ENCODE data around the gene C12orf54.
"Not testable (repeated sequence)": the region's sequence is repeated elsewhere in the genome, so short reads cannot be mapped to it uniquely, and the experiment has no call there.

C12orf54 gene

GRCh38 chr12:48482198-48482597, at the start of gene C12orf54:
C12orf54 (plus strand) TSS chr12:48482498; CDS start chr12:48483297, 799 bp downstream.
- DNase-seq: no peak

GRCh38 chr12:48434016-48434415, 48.3 kb upstream of the C12orf54 start:
- not testable (repeated sequence) for DNase-seq

- no peak for DNase-seq
These were observed 41.2 kb upstream of the C12orf54 start for GRCh38 chr12:48441069-48441468.

GRCh38 chr12:48442179-48442847, 40.0 kb upstream of the C12orf54 start:
- no peak for DNase-seq

GRCh38 chr12:48445538-48445937, 36.8 kb upstream of the C12orf54 start:
- DNase-seq: no peak

GRCh38 chr12:48446161-48446776, 36.0 kb upstream of the C12orf54 start:
- DNase-seq: no peak

GRCh38 chr12:48447755-48448154, 34.5 kb upstream of the C12orf54 start:
- DNase-seq: no peak

GRCh38 chr12:48451372-48451771, 30.9 kb upstream of the C12orf54 start:
- DNase-seq: no peak

- not testable (repeated sequence) for DNase-seq
These were observed 29.3 kb upstream of the C12orf54 start for GRCh38 chr12:48452961-48453360.

GRCh38 chr12:48454667-48455066, 27.6 kb upstream of the C12orf54 start:
- DNase-seq: peak in 1 of 2 donors; percentile 49

- no peak for DNase-seq
These were observed 27.2 kb upstream of the C12orf54 start for GRCh38 chr12:48455116-48455515.

- DNase-seq: no peak
These were observed 23.0 kb upstream of the C12orf54 start for GRCh38 chr12:48459259-48459658.

GRCh38 chr12:48469027-48469426, 13.3 kb upstream of the C12orf54 start:
- not testable (repeated sequence) for DNase-seq

- DNase-seq: no peak
These were observed 10.0 kb upstream of the C12orf54 start, which contains the start of gene ANP32D for GRCh38 chr12:48472259-48472658. ANP32D (plus strand) TSS chr12:48472559; CDS start chr12:48472665, 106 bp downstream.

GRCh38 chr12:48473061-48473460, 9.2 kb upstream of the C12orf54 start:
- no peak for DNase-seq

- not testable (repeated sequence) for DNase-seq
These were observed 7.8 kb upstream of the C12orf54 start for GRCh38 chr12:48474497-48474896.

GRCh38 chr12:48482930-48483329, 632 bp downstream of the C12orf54 start:
- no peak for DNase-seq

GRCh38 chr12:48486261-48486660, 4.0 kb downstream of the C12orf54 start:
- no peak for DNase-seq

GRCh38 chr12:48486679-48487078, 4.4 kb downstream of the C12orf54 start:
- no peak for DNase-seq

GRCh38 chr12:48489012-48489411, 6.7 kb downstream of the C12orf54 start:
- DNase-seq: no peak

- not testable (repeated sequence) for DNase-seq
These were observed 7.2 kb downstream of the C12orf54 start for GRCh38 chr12:48489456-48489855.

- not testable (repeated sequence) for DNase-seq
These were observed 18.0 kb downstream of the C12orf54 start for GRCh38 chr12:48500281-48500680.

GRCh38 chr12:48506836-48507235, 24.5 kb downstream of the C12orf54 start:
- not testable (repeated sequence) for DNase-seq

- no peak for DNase-seq
These were observed 26.7 kb downstream of the C12orf54 start for GRCh38 chr12:48508987-48509386.

Measured in CD4-positive, alpha-beta T cell treated with Interleukin-1 beta for 1 hour (primary cell).